ENCODE measurements around the gene OR2V2.
"Not testable (repeated sequence)": the region's sequence is repeated elsewhere in the genome, so short reads cannot be mapped to it uniquely, and the experiment has no call there.

Gene OR2V2

GRCh38 chr5:181176254-181176952 is 29.0 kb downstream of the OR2V2 start:
- DNase-seq, result no peak
- no peak for TF ChIP-seq CTCF (IDR thresholded peaks at IDR 0.05)
- no peaks in the 10 kb centered on the region for H3K36me3 ChIP-seq
- no peak overlapping the region for H3K4me3 ChIP-seq
- no peak overlapping the region for H3K27ac ChIP-seq
- H3K4me1 ChIP-seq, result peaks cover 0 to 10% (median 0%) of the 10 kb centered on the region in 4 donors
- H3K9me3 ChIP-seq, result no peaks in the 10 kb centered on the region
- H3K27me3 ChIP-seq, result peaks cover 7 to 56% of the 10 kb centered on the region in 2 donors
- intact Hi-C loops (cut with DNase I; ENCODE audit: low total_unique reads), result no loop called here

- DNase-seq; intact Hi-C loops (cut with DNase I; ENCODE audit: low total_unique reads); H3K4me3 ChIP-seq; H3K36me3 ChIP-seq; H3K27ac ChIP-seq; H3K9me3 ChIP-seq: not testable (repeated sequence)
- Histone ChIP-seq H3K27me3 (peaks cover 7 to 44% of the 10 kb centered on the region in 2 donors), H3K4me1 (peaks cover 0 to 10% (median 1%) of the 10 kb centered on the region in 4 donors)
Observed at GRCh38 chr5:181177559-181177958, 30.2 kb downstream of the OR2V2 start.

- Histone ChIP-seq H3K36me3 (no peaks in the 10 kb centered on the region), H3K27me3 (peaks cover 0 to 3% of the 10 kb centered on the region in 2 donors), H3K9me3 (no peaks in the 10 kb centered on the region), H3K4me1 (peaks cover 0 to 16% (median 12%) of the 10 kb centered on the region in 4 donors), H3K27ac (no peak overlapping the region), H3K4me3 (no peak overlapping the region)
- DNase-seq, result peak in 1 of 2 donors; percentile 58
- intact Hi-C loops (cut with DNase I; ENCODE audit: low total_unique reads), result loop anchor here (10.0 kb wide), 1 partner anchor 377 kb away; the partner anchor contains the start of gene MGAT1
- TF ChIP-seq CTCF (IDR thresholded peaks at IDR 0.05), result peak; percentile 76 to 78
Observed at GRCh38 chr5:181181650-181182565, 34.5 kb downstream of the OR2V2 start.

GRCh38 chr5:181182651-181183050 is 35.3 kb downstream of the OR2V2 start:
- no peak for DNase-seq
- Histone ChIP-seq H3K27ac (no peak overlapping the region), H3K27me3 (no peaks in the 10 kb centered on the region), H3K4me1 (peaks cover 0 to 16% (median 12%) of the 10 kb centered on the region in 4 donors), H3K9me3 (no peaks in the 10 kb centered on the region), H3K36me3 (no peaks in the 10 kb centered on the region), H3K4me3 (no peak overlapping the region)
- no peak for TF ChIP-seq CTCF (IDR thresholded peaks at IDR 0.05)
- intact Hi-C loops (cut with DNase I; ENCODE audit: low total_unique reads), result loop anchor here (10.0 kb wide), 1 partner anchor 378 kb away; the partner anchor contains the start of gene MGAT1

GRCh38 chr5:181184845-181185216 is 37.4 kb downstream of the OR2V2 start:
- peaks cover 0 to 19% (median 12%) of the 10 kb centered on the region in 4 donors for H3K4me1 ChIP-seq
- H3K27ac ChIP-seq, result peak overlapping the region in 1 of 2 donors; percentile 72
- peak overlapping the region; percentile 59 to 64 for H3K4me3 ChIP-seq
- intact Hi-C loops (cut with DNase I; ENCODE audit: low total_unique reads), result loop anchor here (5.0 to 10.0 kb wide), 2 partner anchors 77 to 380 kb away; partner anchors contain the start of genes MGAT1 and TRIM52
- no peaks in the 10 kb centered on the region for H3K27me3 ChIP-seq
- no peaks in the 10 kb centered on the region for H3K36me3 ChIP-seq
- DNase-seq, result no peak
- no peak for TF ChIP-seq CTCF (IDR thresholded peaks at IDR 0.05)
- no peaks in the 10 kb centered on the region for H3K9me3 ChIP-seq
